H1 (cell line): ENCODE results near the gene MRRF. TPM values are rescaled to one million over a fixed set of nuclear protein-coding genes. Genes with fewer than 3 reads are reported as not detected.

Source experiments
- CTCF ChIA-PET: fragments of 300-600 bp; sonication (Branson Sonifier 250); formaldehyde crosslinking; loops from one replicate; lab custom pipeline; 2021; ENCODE audit not compliant: partially characterized antibody; lab: Charles Lee
- POLR2A ChIA-PET: fragments of 300-600 bp; sonication (Branson Sonifier 250); formaldehyde crosslinking; loops from one replicate; lab custom pipeline; 2021; ENCODE audit warnings: inconsistent platforms; ENCODE audit not compliant: partially characterized antibody; lab: Charles Lee
- DNase-seq, 2 experiments: peaks; one replicate each; pipeline versions ENCODE4 v3.0.0 to v3.0.0-alpha.2; 2010 to 2022; ENCODE audit warnings: low spot score in 2 of 2, low read depth in 1 of 2, mixed read lengths in 1 of 2
- FAIRE-seq: peaks from 2 replicates; lab custom pipeline; 2011; peaks lifted over from hg19 to GRCh38; lab: Jason Lieb, UNC
- H2AFZ ChIP-seq: 2 replicates; pipeline ENCODE4 v1.8.1; 2012; ENCODE audit warnings: low read length, inconsistent platforms
- H2AK5ac ChIP-seq: 2 replicates; pipeline ENCODE4 v1.6.1; 2013; ENCODE audit warnings: low read depth, low read length
- H2BK120ac ChIP-seq: replicated peaks from 2 replicates; pipeline ENCODE3; 2013; ENCODE audit warnings: low read depth, low read length, inconsistent platforms
- H2BK12ac ChIP-seq: 2 replicates; pipeline ENCODE4 v1.6.1; 2013; ENCODE audit warnings: low read depth, low read length
- H2BK15ac ChIP-seq: 2 replicates; pipeline ENCODE4 v1.6.1; 2013; ENCODE audit warnings: low read length
- H2BK20ac ChIP-seq: 2 replicates; pipeline ENCODE4 v1.6.1; 2013; ENCODE audit warnings: low read length
- H2BK5ac ChIP-seq: 2 replicates; pipeline ENCODE4 v1.6.1; 2013; ENCODE audit warnings: low read depth, low read length
- H3K14ac ChIP-seq: 2 replicates; pipeline ENCODE4 v1.6.1; 2013; ENCODE audit warnings: inconsistent platforms; ENCODE audit not compliant: insufficient read length
- H3K18ac ChIP-seq: 2 replicates; pipeline ENCODE4 v1.6.1; 2013; ENCODE audit warnings: low read length; ENCODE audit errors: extremely low read depth
- H3K23ac ChIP-seq: 2 replicates; pipeline ENCODE4 v1.6.1; 2013; ENCODE audit warnings: inconsistent platforms; ENCODE audit not compliant: insufficient read length
- H3K23me2 ChIP-seq: 2 replicates; pipeline ENCODE4 v1.6.1; 2013; ENCODE audit warnings: low read depth, low read length
- H3K27ac ChIP-seq: 2 replicates; pipeline ENCODE4 v1.6.1; 2011; ENCODE audit warnings: low read depth, low read length, inconsistent platforms
- H3K27me3 ChIP-seq, 4 experiments: replicated peaks in 1 of 4; 1 replicate in 1 of 4; 2 replicates in 3 of 4; pipeline versions ENCODE4 v1.6.1 to v1.8.1; 2011 to 2013; ENCODE audit warnings: low read length in 3 of 4, mild to moderate bottlenecking in 3 of 4, inconsistent platforms in 2 of 4, mixed read lengths in 2 of 4, moderate library complexity in 1 of 4; ENCODE audit not compliant: control insufficient read depth in 3 of 4, insufficient read depth in 3 of 4; ENCODE audit errors: extremely low read depth in 1 of 4
- H3K36me3 ChIP-seq, 4 experiments: 2 replicates each; pipeline versions ENCODE4 v1.6.1 to v1.8.1; 2011 to 2013; ENCODE audit warnings: mild to moderate bottlenecking in 4 of 4, low read length in 3 of 4, moderate library complexity in 2 of 4, control low read depth in 1 of 4, inconsistent platforms in 1 of 4; ENCODE audit not compliant: insufficient read depth in 4 of 4, control insufficient read depth in 2 of 4
- H3K4ac ChIP-seq: replicated peaks from 2 replicates; pipeline ENCODE3; 2013; ENCODE audit warnings: low read length, low read depth, mixed read lengths, inconsistent platforms; ENCODE audit not compliant: insufficient read length
- H3K4me1 ChIP-seq, 4 experiments: replicated peaks in 1 of 4; 1 replicate in 1 of 4; 2 replicates in 3 of 4; pipeline versions ENCODE4 v1.6.1 to v1.8.1; 2011 to 2013; ENCODE audit warnings: low read length in 3 of 4, inconsistent platforms in 2 of 4, mixed read lengths in 1 of 4; ENCODE audit not compliant: insufficient read depth in 4 of 4, control insufficient read depth in 3 of 4
- H3K4me2 ChIP-seq, 2 experiments: 2 replicates each; pipeline versions ENCODE4 v1.6.1 to v1.8.1; 2011 to 2013; ENCODE audit warnings: low read depth in 2 of 2, low read length in 2 of 2, control low read depth in 1 of 2, inconsistent platforms in 1 of 2, mild to moderate bottlenecking in 1 of 2; ENCODE audit not compliant: insufficient read depth in 1 of 2
- H3K4me3 ChIP-seq, 4 experiments: fragments of 200-600, 300-600 bp in 1 of 4; sonication (generic), shearing (Covaris generic), sonication (Bioruptor Twin) in 1 of 4; 2 replicates each; pipeline versions ENCODE4 v1.5.1 to v1.8.1; 2011 to 2016; ENCODE audit warnings: low read length in 4 of 4, low read depth in 3 of 4, control low read depth in 2 of 4, inconsistent platforms in 2 of 4, mild to moderate bottlenecking in 2 of 4, mixed read lengths in 1 of 4, moderate library complexity in 1 of 4; ENCODE audit not compliant: insufficient read depth in 2 of 4; ENCODE audit errors: extremely low read depth in 1 of 4
- H3K56ac ChIP-seq: replicated peaks from 2 replicates; pipeline ENCODE3; 2013; ENCODE audit warnings: low read depth, mild to moderate bottlenecking, mixed read lengths, low read length, inconsistent platforms; ENCODE audit not compliant: insufficient read length
- H3K79me1 ChIP-seq: 2 replicates; pipeline ENCODE4 v1.6.1; 2013; ENCODE audit warnings: low read depth, low read length, control low read depth
- H3K79me2 ChIP-seq, 2 experiments: 2 replicates each; pipeline versions ENCODE4 v1.6.1 to v1.8.1; 2012 to 2013; ENCODE audit warnings: low read length in 2 of 2, mild to moderate bottlenecking in 2 of 2, inconsistent platforms in 1 of 2; ENCODE audit not compliant: insufficient read depth in 2 of 2, control insufficient read depth in 1 of 2
- H3K9ac ChIP-seq, 4 experiments: replicated peaks in 1 of 4; 1 replicate in 1 of 4; 2 replicates in 3 of 4; pipeline versions ENCODE4 v1.6.1 to v1.8.1; 2011 to 2013; ENCODE audit warnings: low read depth in 3 of 4, low read length in 3 of 4, control low read depth in 2 of 4, mild to moderate bottlenecking in 2 of 4, moderate library complexity in 2 of 4, inconsistent platforms in 1 of 4; ENCODE audit errors: extremely low read depth in 1 of 4
- H3K9me3 ChIP-seq, 2 experiments: 2 replicates each; pipeline versions ENCODE4 v1.6.1 to v1.8.1; 2012 to 2013; ENCODE audit warnings: mild to moderate bottlenecking in 2 of 2, moderate library complexity in 2 of 2, control low read depth in 1 of 2, inconsistent platforms in 1 of 2, low read depth in 1 of 2, low read length in 1 of 2, mixed read lengths in 1 of 2; ENCODE audit not compliant: insufficient read depth in 2 of 2
- H4K20me1 ChIP-seq, 2 experiments: replicated peaks in 1 of 2; 2 replicates each; pipeline versions ENCODE3 to v1.8.1; 2011 to 2013; ENCODE audit warnings: inconsistent platforms in 2 of 2, low read length in 2 of 2, mild to moderate bottlenecking in 1 of 2; ENCODE audit not compliant: insufficient read depth in 2 of 2, control insufficient read depth in 1 of 2
- H4K5ac ChIP-seq: 2 replicates; pipeline ENCODE4 v1.6.1; 2013; ENCODE audit warnings: low read length, low read depth, mixed read lengths, inconsistent platforms; ENCODE audit not compliant: insufficient read length
- H4K8ac ChIP-seq: 2 replicates; pipeline ENCODE4 v1.8.0; 2013; ENCODE audit warnings: mild to moderate bottlenecking, moderate library complexity, low read length, inconsistent platforms; ENCODE audit not compliant: insufficient read depth; ENCODE audit errors: extremely low read depth
- H4K91ac ChIP-seq: replicated peaks from 2 replicates; pipeline ENCODE3; 2013; ENCODE audit warnings: low read length, mixed read lengths, inconsistent platforms; ENCODE audit not compliant: insufficient read length
- CBX5 ChIP-seq: fragments of 300-800, 300-1000 bp; sonication (generic); IDR thresholded peaks from 2 replicates; pipeline ENCODE4 v1.7.1; 2016; ENCODE audit warnings: antibody characterized with exemption, low read length, low read depth
- CREB1 ChIP-seq: IDR thresholded peaks from 2 replicates; pipeline ENCODE4 v1.6.1; 2012; ENCODE audit warnings: inconsistent platforms
- EP300 ChIP-seq, 2 experiments: IDR thresholded peaks; 1 replicate in 1 of 2; 2 replicates in 1 of 2; pipeline ENCODE4 v1.6.1; 2011 to 2012; ENCODE audit warnings: low read depth in 2 of 2, low read length in 2 of 2, mild to moderate bottlenecking in 2 of 2, borderline replicate concordance in 1 of 2, inconsistent platforms in 1 of 2, moderate library complexity in 1 of 2
- JUND ChIP-seq: IDR thresholded peaks from 2 replicates; pipeline ENCODE4 v1.6.1; 2011; ENCODE audit warnings: mild to moderate bottlenecking, improper control_type of control experiment, low read length
- KDM5A ChIP-seq: fragments of 200-600 bp; IDR thresholded peaks from 2 replicates; pipeline ENCODE4 v1.7.1; 2012; ENCODE audit warnings: mild to moderate bottlenecking, low read length, inconsistent platforms, mixed read lengths
- POLR2AphosphoS5 ChIP-seq: IDR thresholded peaks from 2 replicates; pipeline ENCODE4 v1.6.1; 2011; ENCODE audit warnings: low read depth, low read length
- RXRA ChIP-seq: IDR thresholded peaks from 2 replicates; pipeline ENCODE4 v1.6.1; 2011; ENCODE audit warnings: low read depth, mild to moderate bottlenecking, low read length, moderate library complexity; ENCODE audit not compliant: insufficient read depth
- SAP30 ChIP-seq: fragments of 300-600 bp; sonication (generic); IDR thresholded peaks from 2 replicates; pipeline ENCODE4 v1.7.1; 2012; ENCODE audit warnings: low read length, moderate library complexity, mild to moderate bottlenecking, inconsistent platforms; ENCODE audit not compliant: insufficient read depth, insufficient replicate concordance
- SP4 ChIP-seq: IDR thresholded peaks from 2 replicates; pipeline ENCODE4 v1.6.1; 2012; ENCODE audit warnings: low read length, inconsistent platforms
- YY1 ChIP-seq: IDR thresholded peaks from 2 replicates; pipeline ENCODE4 v1.6.1; 2011; ENCODE audit warnings: low read depth, mild to moderate bottlenecking, low read length
- WGBS, 2 experiments: shearing (Covaris generic) in 1 of 2; methylation state at CpG; one replicate each; pipeline versions ENCODE4 v1.1.6 to v1.1.7; 2013 to 2015; ENCODE audit warnings: low lambda C conversion rate in 2 of 2, mixed read lengths in 2 of 2, inconsistent platforms in 1 of 2, low coverage in 1 of 2, missing lambda C conversion rate in 1 of 2; ENCODE audit not compliant: insufficient replicate concordance in 2 of 2, insufficient coverage in 1 of 2, insufficient read length in 1 of 2; ENCODE audit errors: extremely low coverage in 1 of 2, missing lambda C conversion rate in 1 of 2; 5-methylcytosine and 5-hydroxymethylcytosine counted together
- polyA plus RNA-seq, 7 experiments: library from polyadenylated mRNA; depleted of rRNA in 3 of 7; stranded (reverse) in 5 of 7; unstranded in 2 of 7; fragments of >200 nt in 5 of 7; fragments of 200-250 nt in 2 of 7; gene quantifications; 1 replicate in 5 of 7; 2 replicates in 1 of 7; 4 replicates in 1 of 7; pipeline versions ENCODE4 v1.2.1 to v1.2.3, GENCODE V29; 2011 to 2013; ENCODE audit warnings: missing spikeins in 2 of 7, mixed read lengths in 2 of 7
- total RNA-seq: library from RNA; stranded (reverse); fragmentation: NEBNext Ultra II Directional; extraction: Animal tissue kit (Norgen Biotek cat#: 25700); gene quantifications from 2 replicates; pipeline ENCODE4 v1.2.1, GENCODE V29; 2021

MRRF gene
- total and polyA plus RNA-seq, 2 of the 8 experiments (the other 6 are each of a cell fraction or from before 2014, with no cell fraction given) = 29.4 to 47.8 TPM

- Histone ChIP-seq H2BK15ac (no peak overlapping the region), H3K56ac (no peak overlapping the region), H3K79me2 (no peaks in the 10 kb centered on the region), H4K20me1 (no peaks in the 10 kb centered on the region), H4K91ac (no peak overlapping the region), H2BK20ac (no peak overlapping the region), H4K8ac (no peak overlapping the region), H3K79me1 (no peaks in the 10 kb centered on the region), H2AFZ (no peak overlapping the region), H3K9ac (no peak overlapping the region), H2BK5ac (no peak overlapping the region), H3K36me3 (no peaks in the 10 kb centered on the region), H4K5ac (no peak overlapping the region), H3K14ac (no peak overlapping the region), H2BK12ac (no peak overlapping the region), H3K4me3 (no peak overlapping the region), H3K23me2 (no peaks in the 10 kb centered on the region), H2AK5ac (no peak overlapping the region), H2BK120ac (no peak overlapping the region), H3K4me2 (no peak overlapping the region), H3K18ac (no peak overlapping the region), H3K27me3 (no peaks in the 10 kb centered on the region; a peak in 3 of 7 replicates), H3K4ac (no peak overlapping the region), H3K9me3 (0 out of 4 replicates have a peak, but pooled peaks cover 0 to 5% of the 10 kb centered on the region in 2 experiments), H3K27ac (no peak overlapping the region), H3K4me1 (peaks cover 8 to 13% (median 12%) of the 10 kb centered on the region in 4 experiments), H3K23ac (no peak overlapping the region)
- ChIA-PET POLR2A (no interaction called here), CTCF (interaction anchor here (0.6 to 4.9 kb wide), 7 partner anchors 10 to 429 kb away, joined by 3 to 43 read pairs (median 4); no protein-coding TSS in a partner anchor)
- DNase-seq = no peak
- WGBS, 2 experiments = 91% methylated on average over 4 of the region's 4 CpGs; no CpG with 5 or more reads in 1 of the 2 experiments
- no peak for FAIRE-seq
- TF ChIP-seq CREB1 (no peak), SAP30 (no peak), SP4 (no peak), JUND (no peak), EP300 (IDR thresholded peaks at IDR 0.05; ENCODE audit: borderline replicate concordance in 1 of 2, low read depth in 2 of 2, low read length in 2 of 2) (no peak), RXRA (no peak), CBX5 (no peak), YY1 (no peak), POLR2AphosphoS5 (no peak), KDM5A (no peak)
Observed at GRCh38 chr9:122380293-122380692, 115.6 kb downstream of the MRRF start.
